ENCODE measurements around the gene DAAM1.

DAAM1 gene

GRCh38 chr14:59359431-59360124 is 171.1 kb downstream of the DAAM1 start:
- in situ Hi-C loops (cut with MboI; ENCODE audit: low sequenced_read_pairs) = no loop called here

GRCh38 chr14:59360233-59360632 is 171.8 kb downstream of the DAAM1 start:
- in situ Hi-C loops (cut with MboI; ENCODE audit: low sequenced_read_pairs) = no loop called here

- in situ Hi-C loops (cut with MboI; ENCODE audit: low sequenced_read_pairs) = no loop called here
Measured at GRCh38 chr14:59360923-59361794, 172.7 kb downstream of the DAAM1 start.

GRCh38 chr14:59362513-59362912 is 174.0 kb downstream of the DAAM1 start:
- in situ Hi-C loops (cut with MboI; ENCODE audit: low sequenced_read_pairs) = no loop called here

GRCh38 chr14:59363531-59364226 is 175.2 kb downstream of the DAAM1 start:
- in situ Hi-C loops (cut with MboI; ENCODE audit: low sequenced_read_pairs) = no loop called here

- in situ Hi-C loops (cut with MboI; ENCODE audit: low sequenced_read_pairs) = no loop called here
Measured at GRCh38 chr14:59370158-59370742, 181.8 kb downstream of the DAAM1 start.

GRCh38 chr14:59371771-59372170 is 183.3 kb downstream of the DAAM1 start:
- in situ Hi-C loops (cut with MboI; ENCODE audit: low sequenced_read_pairs) = no loop called here

- in situ Hi-C loops (cut with MboI; ENCODE audit: low sequenced_read_pairs) = no loop called here
Measured at GRCh38 chr14:59374048-59374447, 185.6 kb downstream of the DAAM1 start.

- in situ Hi-C loops (cut with MboI; ENCODE audit: low sequenced_read_pairs) = no loop called here
Measured at GRCh38 chr14:59376686-59377085, 188.2 kb downstream of the DAAM1 start.

GRCh38 chr14:59377491-59377890 is 189.0 kb downstream of the DAAM1 start:
- in situ Hi-C loops (cut with MboI; ENCODE audit: low sequenced_read_pairs) = no loop called here

GRCh38 chr14:59377991-59378601 is 189.6 kb downstream of the DAAM1 start:
- in situ Hi-C loops (cut with MboI; ENCODE audit: low sequenced_read_pairs) = no loop called here

- in situ Hi-C loops (cut with MboI; ENCODE audit: low sequenced_read_pairs) = no loop called here
Measured at GRCh38 chr14:59389936-59390335, 201.5 kb downstream of the DAAM1 start.

- in situ Hi-C loops (cut with MboI; ENCODE audit: low sequenced_read_pairs) = no loop called here
Measured at GRCh38 chr14:59391388-59391787, 202.9 kb downstream of the DAAM1 start.

- in situ Hi-C loops (cut with MboI; ENCODE audit: low sequenced_read_pairs) = no loop called here
Measured at GRCh38 chr14:59394268-59394667, 205.8 kb downstream of the DAAM1 start.

GRCh38 chr14:59395672-59396071 is 207.2 kb downstream of the DAAM1 start:
- in situ Hi-C loops (cut with MboI; ENCODE audit: low sequenced_read_pairs) = no loop called here

GRCh38 chr14:59398841-59399240 is 210.4 kb downstream of the DAAM1 start:
- in situ Hi-C loops (cut with MboI; ENCODE audit: low sequenced_read_pairs) = no loop called here

GRCh38 chr14:59406454-59407245 is 218.2 kb downstream of the DAAM1 start:
- in situ Hi-C loops (cut with MboI; ENCODE audit: low sequenced_read_pairs) = no loop called here

GRCh38 chr14:59407246-59408010 is 219.0 kb downstream of the DAAM1 start:
- in situ Hi-C loops (cut with MboI; ENCODE audit: low sequenced_read_pairs) = no loop called here
